Stimulated activated CD8-positive, alpha-beta memory T cell treated with anti-CD3 and anti-CD28 coated beads, Interleukin-15, amount 100 ng/mL, for 24 hours (primary cell): Measurements from ENCODE around the gene PALD1.
A peak's percentile ranks its signal among the peaks of the same experiment; 100 is the strongest.

Experiments used
- DNase-seq: peaks from one replicate; pipeline ENCODE4 v3.0.0-alpha.2; 2020; ENCODE audit warnings: low read depth

PALD1 gene

DNA sequence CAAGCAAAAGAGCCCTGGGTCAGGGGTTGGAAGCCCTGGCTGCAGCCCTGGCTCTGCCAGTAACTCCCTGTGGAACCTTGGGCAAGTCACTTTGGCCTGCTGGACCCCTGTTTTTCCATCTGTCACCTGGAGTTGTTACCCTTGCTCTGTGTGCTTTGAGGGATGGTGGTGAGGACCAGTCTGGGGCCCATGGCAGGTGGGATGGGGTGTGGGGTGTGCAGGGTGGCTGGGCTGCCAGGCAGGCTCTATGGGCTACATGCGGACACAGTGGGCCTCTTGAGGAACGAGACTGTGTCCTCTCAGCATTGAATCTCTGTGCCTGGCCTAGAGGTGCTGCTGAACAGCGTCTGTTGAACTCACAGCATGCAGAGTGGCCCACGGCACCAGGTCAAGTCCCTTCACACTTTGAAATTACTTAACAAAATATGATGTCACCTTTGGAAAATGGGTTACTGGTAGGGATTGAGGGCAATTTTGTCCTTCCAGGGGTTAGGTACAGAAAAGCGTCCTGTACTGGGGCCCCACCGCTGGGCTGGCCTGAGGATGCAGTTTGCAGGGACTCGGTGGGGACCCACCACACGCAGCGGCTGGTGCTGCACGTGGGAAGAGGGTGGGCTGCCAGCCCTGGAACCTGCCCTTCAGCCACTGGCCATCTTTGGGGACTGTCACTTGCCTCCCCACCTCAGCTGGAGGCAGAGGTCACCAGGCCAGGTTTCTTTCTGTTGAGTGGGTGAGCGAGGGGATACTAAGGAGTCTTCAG lies 78.7 kb downstream of the PALD1 start:
- no peak for DNase-seq

DNA sequence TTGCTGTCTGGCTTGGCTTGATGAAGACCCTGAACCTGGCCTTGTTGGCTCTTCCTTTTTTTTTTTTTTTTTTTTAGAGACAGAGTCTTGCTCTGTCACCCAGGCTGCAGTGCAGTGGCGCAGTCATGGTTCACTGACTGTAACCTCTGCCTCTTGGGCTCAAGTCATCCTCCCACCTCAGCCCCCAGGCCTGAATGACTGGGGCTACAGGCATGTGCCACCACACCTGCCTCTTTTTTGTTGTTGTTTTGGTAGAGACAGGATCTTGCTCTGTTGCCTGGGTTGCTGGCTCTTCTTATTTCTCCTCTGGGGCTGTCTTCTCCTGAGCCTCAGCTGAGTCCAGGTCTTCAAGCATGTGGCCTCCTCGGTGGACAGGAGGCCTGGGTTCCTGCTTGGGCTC lies 79.3 kb downstream of the PALD1 start:
- no peak for DNase-seq

DNA sequence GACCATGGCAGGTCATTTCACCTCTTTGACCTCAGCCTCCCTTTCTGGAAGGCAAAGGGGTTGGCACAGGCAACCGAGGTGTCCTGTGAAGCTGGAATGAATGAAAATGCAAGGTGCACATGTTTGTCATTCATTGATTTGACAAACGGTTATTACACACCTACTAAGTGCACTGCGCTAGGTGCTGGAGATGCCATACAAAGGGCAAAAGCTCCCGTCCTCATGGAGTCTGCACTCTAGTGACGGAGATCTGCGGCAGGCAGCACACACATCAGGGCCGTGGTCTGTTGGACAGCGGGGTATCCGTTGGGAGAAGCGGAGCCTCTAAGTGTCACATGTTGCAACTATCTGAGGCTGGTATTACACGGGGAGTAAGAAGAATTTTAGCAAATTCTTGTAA lies 79.7 kb downstream of the PALD1 start:
- no peak for DNase-seq

DNA sequence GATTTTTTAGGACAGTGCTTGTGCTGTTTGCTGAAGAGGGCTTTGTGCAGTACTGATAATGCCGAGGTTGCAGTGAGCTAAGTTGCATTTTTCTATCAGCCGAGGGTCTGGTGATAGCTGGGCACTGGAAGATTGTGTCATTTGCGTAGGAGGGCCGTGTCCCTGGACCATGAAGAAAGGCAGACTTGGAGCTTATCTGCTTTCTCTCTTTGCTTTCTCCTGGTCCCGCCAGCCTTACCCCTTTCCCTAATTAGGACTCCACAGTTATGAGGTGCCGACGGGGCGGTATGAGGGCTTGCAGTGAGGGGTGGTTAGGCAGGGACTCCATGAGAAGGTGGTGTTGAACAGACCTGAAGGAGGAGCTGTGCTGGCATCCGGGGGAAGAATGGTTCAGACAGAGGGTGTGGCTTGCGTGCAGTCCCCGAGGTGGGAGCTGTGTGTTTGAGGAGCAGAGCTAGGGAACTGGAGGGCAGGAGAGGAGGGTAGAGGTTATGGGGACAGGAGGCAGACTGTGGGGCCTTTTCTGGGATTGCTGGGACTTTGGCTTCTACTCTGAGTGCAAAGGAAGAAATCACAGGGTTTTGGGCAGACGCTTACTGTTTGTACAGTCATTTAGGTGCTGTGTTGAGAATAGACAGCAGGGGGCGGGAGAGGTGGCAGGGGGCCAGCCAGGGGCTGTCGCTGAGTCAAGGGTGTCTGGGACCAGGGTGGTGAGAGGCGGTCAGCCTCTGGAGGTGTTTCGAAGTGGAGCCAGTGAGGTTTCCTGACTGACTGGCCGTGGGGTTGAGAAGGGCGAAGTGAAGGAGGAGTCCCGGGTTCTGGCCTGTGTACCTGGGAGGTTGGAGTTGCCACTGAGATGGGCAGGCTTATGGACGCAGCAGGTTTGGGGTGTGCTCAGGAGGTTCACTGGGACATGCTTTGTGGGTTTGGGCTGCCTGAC lies 80.6 kb downstream of the PALD1 start:
- peak; percentile 44 for DNase-seq

DNA sequence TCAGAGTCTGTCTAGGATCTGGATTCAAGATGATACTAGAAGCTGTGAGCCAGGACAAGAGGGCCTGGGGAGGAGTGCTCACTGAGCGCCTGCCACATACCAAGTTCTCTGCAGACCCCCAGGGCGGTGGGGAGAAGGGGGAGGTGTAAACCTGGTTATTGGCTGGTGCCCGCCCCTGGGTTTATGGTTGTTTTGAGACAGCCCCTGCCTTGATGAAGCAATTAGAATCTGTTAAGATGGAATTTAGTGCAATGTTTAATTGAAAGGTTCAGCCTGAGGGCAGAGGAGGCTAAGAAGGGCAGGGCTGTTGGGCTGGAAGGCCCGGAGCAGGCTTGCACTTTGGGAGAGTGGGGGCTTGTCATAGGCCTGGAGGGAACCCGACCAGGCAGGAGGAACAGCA lies 81.3 kb downstream of the PALD1 start:
- DNase-seq: no peak

DNA sequence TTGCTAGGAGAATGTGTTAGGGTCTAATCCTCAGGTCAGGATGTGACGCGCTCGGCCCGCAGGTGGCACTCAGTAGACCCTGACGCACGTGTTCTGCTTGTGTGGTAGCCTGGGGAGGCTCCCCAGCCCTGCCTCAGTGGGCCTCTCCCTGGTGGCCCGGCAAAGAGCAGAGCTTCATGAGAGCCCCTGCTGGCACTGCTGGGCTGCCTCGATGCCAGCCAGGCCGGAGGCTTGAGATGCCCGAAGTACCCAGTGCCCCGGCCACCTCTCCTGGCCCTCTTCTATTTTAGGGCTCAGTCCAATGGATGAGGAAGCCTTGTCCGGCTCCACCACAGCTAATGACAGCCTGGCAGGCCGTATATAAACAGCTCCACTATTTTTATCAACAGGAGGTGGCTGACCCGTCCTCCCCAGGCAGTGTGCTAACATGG lies 82.0 kb downstream of the PALD1 start:
- DNase-seq: no peak

DNA sequence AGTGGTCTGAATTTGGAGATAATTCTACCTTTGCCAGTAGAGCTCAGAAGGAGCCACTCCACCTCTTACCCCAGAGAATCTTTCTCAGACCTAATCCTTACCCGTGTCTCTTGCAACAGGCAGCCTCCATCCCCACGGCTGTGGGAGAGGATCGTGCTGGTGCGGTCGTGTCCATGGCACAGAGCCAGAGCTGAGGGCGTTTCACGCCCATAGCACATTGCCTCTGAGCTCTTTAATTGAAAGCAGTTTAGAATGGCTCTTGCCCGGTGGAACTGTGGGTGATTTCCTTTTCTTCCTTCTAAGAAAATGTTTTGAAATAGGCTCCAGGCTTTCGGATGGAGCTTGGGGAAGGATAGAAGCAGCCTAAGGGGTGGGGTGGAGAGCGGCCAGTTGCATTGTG lies 82.5 kb downstream of the PALD1 start:
- DNase-seq: no peak

DNA sequence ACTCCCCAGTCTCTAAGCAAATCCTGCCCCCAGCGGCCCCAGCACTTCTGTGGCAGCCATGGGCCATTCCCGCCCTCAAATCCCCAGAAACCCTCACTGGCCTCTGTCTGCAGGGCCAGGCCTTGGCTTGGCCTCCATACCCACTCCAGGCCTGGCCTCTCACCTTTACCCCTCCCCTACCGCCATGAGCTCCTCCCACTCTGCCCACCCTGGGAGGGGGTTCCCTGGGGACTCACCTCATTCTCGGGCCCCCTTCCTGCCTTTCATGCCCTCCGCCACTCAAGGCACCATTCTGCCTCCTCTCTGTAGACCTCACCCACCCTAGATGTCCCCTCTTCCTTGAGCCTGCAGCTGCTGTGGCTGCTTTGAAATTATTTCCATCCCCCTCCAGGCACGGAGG lies 83.0 kb downstream of the PALD1 start:
- DNase-seq: no peak

DNA sequence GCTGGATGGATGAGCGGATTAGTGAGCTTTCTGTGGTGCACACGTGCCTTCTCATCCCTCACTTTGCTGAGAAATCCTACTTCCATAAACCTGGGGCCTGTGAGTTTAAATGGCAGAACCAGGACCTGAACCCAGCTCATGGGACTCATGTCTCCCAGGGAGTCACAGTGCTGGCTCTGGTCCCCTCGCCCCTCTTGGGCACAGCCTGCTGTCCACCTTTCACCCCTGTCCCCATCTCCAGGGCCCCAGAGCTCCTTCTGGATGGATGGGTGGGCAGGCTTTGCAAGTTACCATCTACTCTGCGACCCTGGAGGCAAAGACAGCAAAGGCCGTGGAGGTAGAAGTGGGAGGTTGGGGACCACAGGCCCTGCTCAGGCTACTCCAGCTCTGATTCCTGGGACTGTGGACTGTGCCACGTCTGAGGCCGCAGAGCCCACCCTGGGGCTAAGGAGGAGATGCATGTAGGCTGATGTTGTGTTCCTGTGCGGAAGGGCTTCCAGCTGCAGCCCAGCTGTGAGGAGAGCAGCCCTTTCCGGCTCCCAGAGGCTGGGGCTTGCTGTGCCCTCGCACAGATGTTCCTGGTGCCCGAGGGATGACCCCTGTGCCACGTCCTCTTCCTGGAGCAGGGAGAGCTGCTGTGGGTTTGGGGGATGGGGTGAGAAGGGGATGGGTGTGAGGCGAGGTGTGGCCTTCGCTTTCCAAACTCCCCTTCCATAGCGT lies 83.6 kb downstream of the PALD1 start:
- no peak for DNase-seq

DNA sequence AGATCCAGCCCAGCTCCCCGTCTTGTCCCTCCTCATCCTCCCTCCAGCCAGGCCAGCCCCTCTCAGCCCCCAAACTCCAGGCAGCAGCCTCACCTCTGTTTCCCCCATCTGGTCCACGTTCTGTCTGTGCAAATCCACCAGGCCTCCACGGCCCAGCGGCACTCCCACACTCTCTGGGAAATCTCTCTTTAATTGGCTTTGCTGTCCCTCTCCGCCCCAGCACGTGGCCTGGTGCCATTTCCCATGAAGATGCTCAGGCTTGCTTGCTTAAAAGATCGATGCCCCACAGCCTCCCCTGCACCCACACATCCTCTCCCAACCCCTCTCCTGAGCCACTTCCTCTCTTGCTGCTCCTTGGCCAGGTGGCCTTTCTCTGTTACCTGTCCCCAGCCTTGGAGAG lies 84.7 kb downstream of the PALD1 start:
- DNase-seq: no peak

DNA sequence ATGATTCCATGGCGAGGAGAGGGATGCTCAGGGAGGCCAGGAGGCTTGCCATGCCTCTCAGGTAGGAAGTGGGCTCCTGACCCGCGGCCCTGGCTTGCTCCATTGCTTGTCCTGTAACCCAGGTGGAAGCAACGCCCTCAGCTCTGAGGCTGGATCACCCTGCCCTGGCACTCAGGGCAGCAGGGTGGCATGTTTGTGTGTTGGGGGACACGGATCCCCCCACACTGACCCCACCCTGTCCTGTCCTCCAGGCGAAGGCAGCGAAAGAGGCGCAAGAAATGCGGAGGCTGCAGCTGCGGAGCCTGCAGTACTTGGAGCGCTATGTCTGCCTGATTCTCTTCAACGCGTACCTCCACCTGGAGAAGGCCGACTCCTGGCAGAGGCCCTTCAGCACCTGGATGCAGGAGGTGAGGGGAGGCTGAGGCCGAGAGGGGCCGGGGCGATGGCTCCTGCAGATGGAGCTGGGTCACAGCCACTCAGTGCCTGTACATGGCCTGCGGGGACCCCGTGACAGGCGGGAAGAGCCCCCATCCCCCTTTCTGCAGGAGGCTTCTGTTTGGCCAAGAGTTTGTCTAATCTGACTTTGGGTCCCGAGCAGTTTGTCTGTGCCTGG lies 85.7 kb downstream of the PALD1 start:
- DNase-seq: no peak

DNA sequence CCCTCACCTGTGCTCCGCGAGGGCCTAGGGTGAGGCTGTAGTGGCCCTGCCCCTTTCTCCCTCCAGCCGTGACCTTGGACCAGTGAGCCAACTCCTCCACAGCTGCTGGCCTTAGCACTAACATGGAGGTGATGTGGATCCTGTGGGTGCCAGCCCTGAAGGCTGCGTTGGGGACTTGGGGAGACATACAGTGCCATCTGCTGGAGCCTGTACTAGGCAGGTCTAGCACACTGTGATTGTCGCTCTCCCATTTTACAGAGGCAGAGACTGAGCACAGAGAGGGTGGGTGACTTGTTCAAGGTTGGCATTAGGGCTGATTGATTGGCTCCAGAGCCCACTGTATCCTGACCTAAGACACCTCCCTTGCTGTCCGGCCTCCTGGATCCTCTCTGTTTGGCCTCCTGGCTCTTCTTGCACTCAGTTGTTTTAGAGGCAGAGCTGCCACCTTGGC lies 86.4 kb downstream of the PALD1 start:
- DNase-seq: no peak

DNA sequence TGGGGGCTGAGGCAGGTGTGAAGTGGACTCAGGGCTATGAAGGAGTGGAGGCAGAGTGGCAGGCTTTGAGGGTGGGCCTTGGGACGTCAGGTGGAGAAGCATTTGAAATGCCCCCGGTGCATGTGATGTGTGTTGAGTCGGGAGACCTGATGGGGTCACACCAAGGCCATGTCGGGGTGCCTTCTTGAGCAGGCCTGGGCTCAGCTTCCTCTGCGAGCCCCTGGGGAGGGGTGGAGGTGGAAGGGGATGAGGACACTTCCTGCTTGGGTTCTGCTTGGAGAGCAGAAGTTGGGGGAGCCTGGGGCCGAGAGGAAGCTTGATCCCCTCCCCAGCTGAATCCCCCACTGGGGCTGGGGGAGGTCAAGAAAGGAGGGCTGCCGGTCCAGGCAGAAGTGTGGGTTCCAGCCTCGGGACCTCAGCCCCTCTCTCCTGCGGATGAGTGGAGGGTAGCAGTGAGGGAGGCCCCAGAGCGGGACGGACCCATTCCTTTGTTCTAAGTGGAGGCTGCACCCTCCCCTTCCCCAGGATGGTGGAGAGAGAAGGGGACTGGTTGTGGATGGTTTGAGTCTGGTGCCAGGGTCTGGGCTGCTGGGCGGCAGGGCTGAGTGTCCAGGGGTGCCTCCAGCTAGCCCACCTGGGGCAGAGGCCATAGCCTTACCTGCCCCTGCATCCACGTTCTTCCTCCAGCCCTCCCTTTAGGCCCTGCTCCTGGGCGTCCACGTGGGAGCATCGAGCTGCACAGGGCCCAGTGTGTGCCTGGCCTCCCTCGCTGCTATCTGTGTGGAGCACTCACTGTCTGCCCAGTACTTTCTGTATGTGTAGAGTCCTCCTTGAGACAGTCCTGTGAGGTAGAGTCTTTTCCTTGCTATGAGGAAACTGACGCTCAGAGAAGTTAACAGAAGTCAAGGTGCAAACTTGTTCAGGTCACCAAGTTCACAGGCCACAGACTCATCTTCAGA lies 87.3 kb downstream of the PALD1 start:
- DNase-seq: no peak

DNA sequence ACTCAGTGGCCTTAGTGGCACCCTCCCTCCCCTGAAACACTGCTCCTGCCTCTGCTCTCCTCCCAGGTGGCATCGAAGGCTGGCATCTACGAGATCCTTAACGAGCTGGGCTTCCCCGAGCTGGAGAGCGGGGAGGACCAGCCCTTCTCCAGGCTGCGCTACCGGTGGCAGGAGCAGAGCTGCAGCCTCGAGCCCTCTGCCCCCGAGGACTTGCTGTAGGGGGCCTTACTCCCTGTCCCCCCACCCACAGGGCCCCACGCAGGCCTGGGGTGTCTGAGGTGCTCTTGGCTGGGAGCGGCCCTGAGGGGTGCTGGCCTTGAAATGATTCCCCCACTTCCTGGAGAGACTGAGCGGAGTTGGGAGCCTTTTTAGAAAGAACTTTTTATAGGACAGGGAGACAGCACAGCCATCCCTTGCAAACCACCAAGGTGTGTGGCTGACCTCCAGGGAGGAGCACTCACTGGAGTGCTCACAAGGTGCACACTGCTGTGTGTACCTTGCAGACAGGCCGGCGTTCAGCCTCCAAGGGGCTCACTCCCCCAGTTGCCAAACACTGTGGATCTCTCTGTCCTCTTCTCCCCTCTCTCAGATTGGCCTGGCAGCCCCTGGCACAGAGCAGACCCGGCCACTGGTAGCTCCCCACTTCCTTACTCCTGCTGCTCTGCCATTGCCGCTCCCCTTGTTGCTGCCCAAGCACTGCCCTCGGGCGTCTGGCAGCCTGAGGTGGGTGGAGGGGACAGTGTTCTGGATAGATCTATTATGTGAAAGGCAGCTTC lies 88.1 kb downstream of the PALD1 start:
- DNase-seq: no peak

DNA sequence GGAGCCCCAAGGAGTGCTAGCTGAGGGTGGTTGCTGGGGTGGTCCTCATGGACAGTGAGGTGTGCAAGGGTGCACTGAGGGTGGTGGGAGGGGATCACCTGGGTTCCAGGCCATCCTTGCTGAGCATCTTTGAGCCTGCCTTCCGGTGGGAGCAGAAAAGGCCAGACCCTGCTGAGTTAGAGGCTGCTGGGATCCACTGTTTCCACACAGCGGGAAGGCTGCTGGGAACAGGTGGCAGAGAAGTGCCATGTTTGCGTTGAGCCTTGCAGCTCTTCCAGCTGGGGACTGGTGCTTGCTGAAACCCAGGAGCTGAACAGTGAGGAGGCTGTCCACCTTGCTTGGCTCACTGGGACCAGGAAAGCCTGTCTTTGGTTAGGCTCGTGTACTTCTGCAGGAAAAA lies 89.0 kb downstream of the PALD1 start:
- DNase-seq: no peak

DNA sequence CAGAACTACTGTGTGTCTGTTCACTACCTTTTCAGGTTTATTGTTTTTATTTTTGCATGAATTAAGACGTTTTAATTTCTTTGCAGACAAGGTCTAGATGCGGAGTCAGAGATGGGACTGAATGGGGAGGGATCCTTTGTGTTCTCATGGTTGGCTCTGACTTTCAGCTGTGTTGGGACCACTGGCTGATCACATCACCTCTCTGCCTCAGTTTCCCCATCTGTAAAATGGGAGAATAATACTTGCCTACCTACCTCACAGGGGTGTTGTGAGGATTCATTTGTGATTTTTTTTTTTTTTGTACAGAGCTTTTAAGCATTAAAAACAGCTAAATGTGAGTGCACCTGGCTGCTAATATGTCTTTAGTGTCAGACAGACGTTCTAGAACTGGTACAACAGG lies 89.5 kb downstream of the PALD1 start:
- DNase-seq: no peak

DNA sequence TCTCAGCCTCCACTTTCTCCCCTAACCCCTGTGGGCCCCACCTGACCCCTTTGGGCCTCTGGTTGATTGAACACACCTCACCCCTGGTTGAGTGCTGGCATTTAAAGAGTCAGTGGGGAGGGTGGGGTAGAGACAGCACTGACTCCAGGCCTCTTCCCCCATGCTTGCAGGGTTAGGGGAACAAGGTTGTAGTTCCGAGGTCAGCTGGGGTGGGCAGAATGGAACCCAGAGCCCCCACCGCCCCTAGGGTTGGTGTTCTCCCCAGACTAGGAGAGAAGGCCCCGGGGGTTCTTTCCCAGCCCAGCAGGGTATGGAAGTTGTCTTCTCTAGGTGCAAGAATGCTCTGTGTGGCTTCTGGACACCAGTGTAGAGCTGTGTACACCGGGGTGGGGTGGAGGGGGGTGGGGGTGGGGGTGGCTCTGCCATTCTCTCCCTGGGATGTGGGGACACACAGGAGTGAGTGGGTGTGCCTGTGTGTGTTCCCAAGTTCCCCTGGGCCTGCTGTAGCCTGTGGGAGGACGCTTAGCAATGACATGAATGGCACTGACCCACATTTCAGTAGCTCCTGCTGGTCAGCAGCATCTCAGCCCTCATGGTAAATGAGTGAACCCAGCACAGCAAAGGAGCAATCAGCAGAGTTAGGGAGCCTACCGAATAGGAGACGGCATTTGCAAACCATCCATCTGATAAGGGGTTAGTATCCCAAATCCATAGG lies 90.4 kb downstream of the PALD1 start:
- no peak for DNase-seq

DNA sequence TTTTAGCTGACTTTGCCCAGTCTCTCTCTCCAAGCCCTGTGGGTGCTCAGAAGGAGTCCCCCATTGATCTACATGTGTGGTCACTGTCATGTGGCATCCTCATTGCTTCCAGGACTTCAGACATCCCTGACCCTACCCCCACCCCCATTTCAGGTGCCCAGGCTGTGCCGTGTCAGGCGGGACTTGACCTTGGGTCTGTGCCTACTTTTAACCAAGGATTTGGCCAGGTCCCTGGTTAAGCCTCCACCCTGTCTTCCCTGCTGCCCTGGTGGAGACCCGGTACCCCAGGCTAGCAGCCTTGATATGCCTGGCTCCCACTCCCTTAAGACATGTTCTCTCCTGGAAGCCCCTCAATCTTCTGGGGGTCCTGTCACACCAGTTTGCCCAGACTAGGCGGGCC lies 92.7 kb downstream of the PALD1 start:
- DNase-seq: no peak

DNA sequence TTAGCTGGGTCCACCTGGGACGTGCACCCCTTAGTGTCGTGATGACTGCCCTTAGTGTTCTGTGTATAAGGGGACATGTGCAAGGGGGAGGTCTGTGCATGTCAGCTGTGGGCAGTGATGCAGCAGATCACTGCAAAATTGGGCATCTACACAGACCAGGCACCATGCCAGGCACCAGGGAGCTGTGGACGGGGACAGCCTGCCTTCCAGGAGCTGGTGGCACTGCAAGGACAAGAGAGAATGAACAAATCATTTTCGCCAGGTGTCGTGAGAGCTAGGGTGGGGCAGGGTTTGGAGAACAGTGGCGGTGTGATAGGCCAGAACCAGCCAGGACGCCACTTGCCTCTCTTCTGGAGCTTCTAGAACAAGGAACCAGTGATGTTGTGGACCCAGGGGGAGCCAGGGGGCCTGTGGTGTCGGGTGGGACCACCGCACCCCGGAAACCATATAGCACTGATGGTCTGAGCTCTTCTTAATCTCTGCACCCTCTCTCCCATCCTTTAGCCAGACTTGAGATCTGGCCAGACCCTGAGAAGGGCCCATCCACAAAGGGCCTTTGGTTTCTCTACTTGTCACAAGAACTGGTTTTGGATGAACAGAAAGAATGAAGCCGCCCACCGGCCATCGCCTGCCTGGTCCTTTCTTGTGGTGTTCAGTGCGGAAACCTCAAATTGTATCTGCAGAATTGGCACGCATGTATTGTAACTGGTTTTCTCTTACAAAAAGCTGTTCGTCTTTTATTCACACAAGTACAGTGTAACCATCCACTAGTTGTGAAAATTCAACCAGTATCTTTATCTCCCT lies 93.3 kb downstream of the PALD1 start:
- no peak for DNase-seq
